ENCODE data around the gene DLEC1.

- no peak for TF ChIP-seq CTCF (IDR thresholded peaks at IDR 0.05; ENCODE audit: low read depth, low read length)
- no peak for TF ChIP-seq EZH2phosphoT487 (IDR thresholded peaks at IDR 0.05; ENCODE audit: low read depth)
These were observed 100.6 kb downstream of the DLEC1 start for GRCh38 chr3:38139652-38140051.
